MM.1S (cell line): ENCODE data around the gene CCDC40.

ENCODE experiments used
- DNase-seq: peaks from one replicate; pipeline ENCODE4 v3.0.0-alpha.2; 2015
- H2AFZ ChIP-seq: fragments of 300-600 bp; sonication (generic); 2 replicates; pipeline ENCODE4 v1.6.0; 2016; ENCODE audit warnings: antibody characterized with exemption, low read length
- H3F3A ChIP-seq: fragments of 300-600 bp; sonication (generic); 2 replicates; pipeline ENCODE4 v1.6.1; 2016; ENCODE audit warnings: mild to moderate bottlenecking, antibody characterized with exemption, low read length, moderate library complexity, mixed read lengths; ENCODE audit not compliant: insufficient read depth
- H3K27ac ChIP-seq: fragments of 300-600 bp; sonication (generic); 2 replicates; pipeline ENCODE4 v1.5.1; 2016; ENCODE audit warnings: mild to moderate bottlenecking, low read length
- H3K27me3 ChIP-seq: fragments of 300-600 bp; sonication (generic); replicated peaks from 2 replicates; pipeline ENCODE4 v1.6.0; 2016; ENCODE audit warnings: low read length; ENCODE audit not compliant: insufficient read depth
- H3K36me3 ChIP-seq: fragments of 300-600 bp; sonication (generic); replicated peaks from 2 replicates; pipeline ENCODE4 v1.6.1; 2016; ENCODE audit warnings: mild to moderate bottlenecking, low read length, mixed read lengths; ENCODE audit not compliant: insufficient read depth
- H3K4me1 ChIP-seq: fragments of 300-600 bp; sonication (generic); 2 replicates; pipeline ENCODE4 v1.6.1; 2016; ENCODE audit warnings: low read length, mixed read lengths
- H3K4me2 ChIP-seq: fragments of 300-600 bp; sonication (generic); 2 replicates; pipeline ENCODE4 v1.6.0; 2016; ENCODE audit warnings: low read depth, low read length
- H3K4me3 ChIP-seq: fragments of 300-600 bp; sonication (generic); 2 replicates; pipeline ENCODE4 v1.5.1; 2016; ENCODE audit warnings: low read length, mixed read lengths
- H3K79me2 ChIP-seq: fragments of 300-600 bp; sonication (generic); 2 replicates; pipeline ENCODE4 v1.6.1; 2016; ENCODE audit warnings: mixed run types, low read length, mixed read lengths
- H3K9ac ChIP-seq: fragments of 300-600 bp; sonication (generic); 2 replicates; pipeline ENCODE4 v1.6.1; 2016; ENCODE audit warnings: low read length, mixed read lengths
- H3K9me2 ChIP-seq: fragments of 300-600 bp; sonication (generic); replicated peaks from 2 replicates; pipeline ENCODE4 v1.6.1; 2016; ENCODE audit warnings: mild to moderate bottlenecking, low read length, mixed read lengths; ENCODE audit not compliant: insufficient read depth
- H3K9me3 ChIP-seq: fragments of 300-600 bp; sonication (generic); replicated peaks from 2 replicates; pipeline ENCODE4 v1.6.1; 2016; ENCODE audit warnings: mild to moderate bottlenecking, low read length, mixed read lengths; ENCODE audit not compliant: insufficient read depth
- H4K20me1 ChIP-seq: fragments of 300-600 bp; sonication (generic); 2 replicates; pipeline ENCODE4 v1.6.1; 2016; ENCODE audit warnings: mild to moderate bottlenecking, low read length, moderate library complexity, mixed read lengths; ENCODE audit not compliant: insufficient read depth
- CTCF ChIP-seq: fragments of 300-600 bp; sonication (generic); IDR thresholded peaks from 2 replicates; pipeline ENCODE4 v1.5.1; 2016; ENCODE audit warnings: antibody characterized with exemption, low read length, mixed read lengths
- EZH2 ChIP-seq: fragments of 300-600 bp; sonication (generic); optimal IDR thresholded peaks from 2 replicates; pipeline ENCODE3; 2017; ENCODE audit warnings: low read depth, mild to moderate bottlenecking, antibody characterized with exemption, low read length, mixed read lengths
- EZH2phosphoT487 ChIP-seq: fragments of 300-600 bp; sonication (generic); IDR thresholded peaks from 2 replicates; pipeline ENCODE4 v1.6.1; 2018; ENCODE audit warnings: antibody characterized with exemption, low read length

The CCDC40 gene

GRCh38 chr17:79994602-79995001 lies 41.8 kb upstream of the CCDC40 start:
- H3K79me2 ChIP-seq = no peaks in the 10 kb centered on the region
- H3K4me2 ChIP-seq = no peak overlapping the region
- no peak overlapping the region for H3K4me3 ChIP-seq
- no peaks in the 10 kb centered on the region for H4K20me1 ChIP-seq
- peaks cover 94% of the 10 kb centered on the region for H3K27me3 ChIP-seq
- no peak for DNase-seq
- H3K9me2 ChIP-seq = no peaks in the 10 kb centered on the region
- H3F3A ChIP-seq = peaks cover 6% of the 10 kb centered on the region; the same call in 1 of the 2 replicates
- H2AFZ ChIP-seq = no peak overlapping the region
- no peak overlapping the region for H3K9ac ChIP-seq
- no peaks in the 10 kb centered on the region for H3K9me3 ChIP-seq
- H3K4me1 ChIP-seq = peaks cover 24% of the 10 kb centered on the region
- no peak overlapping the region for H3K27ac ChIP-seq
- no peaks in the 10 kb centered on the region for H3K36me3 ChIP-seq
- TF ChIP-seq EZH2 (no peak), CTCF (no peak), EZH2phosphoT487 (no peak)

GRCh38 chr17:79995696-79996095 lies 40.7 kb upstream of the CCDC40 start:
- peaks cover 24% of the 10 kb centered on the region for H3K4me1 ChIP-seq
- no peaks in the 10 kb centered on the region for H4K20me1 ChIP-seq
- no peak overlapping the region for H3K27ac ChIP-seq
- no peaks in the 10 kb centered on the region for H3K9me2 ChIP-seq
- TF ChIP-seq CTCF = no peak
- TF ChIP-seq EZH2 = no peak
- no peaks in the 10 kb centered on the region for H3K9me3 ChIP-seq
- H3K27me3 ChIP-seq = peaks cover 94% of the 10 kb centered on the region
- H3K4me2 ChIP-seq = no peak overlapping the region
- H3K9ac ChIP-seq = no peak overlapping the region
- no peaks in the 10 kb centered on the region for H3K79me2 ChIP-seq
- no peaks in the 10 kb centered on the region for H3K36me3 ChIP-seq
- DNase-seq = no peak
- peaks cover 6% of the 10 kb centered on the region; the same call in 1 of the 2 replicates for H3F3A ChIP-seq
- H3K4me3 ChIP-seq = no peak overlapping the region
- H2AFZ ChIP-seq = no peak overlapping the region

GRCh38 chr17:79996291-79996690 lies 40.2 kb upstream of the CCDC40 start:
- H3K36me3 ChIP-seq = no peaks in the 10 kb centered on the region
- DNase-seq = no peak
- H3F3A ChIP-seq = peaks cover 6% of the 10 kb centered on the region; the same call in 1 of the 2 replicates
- TF ChIP-seq CTCF (no peak), EZH2phosphoT487 (no peak), EZH2 (no peak)
- H3K9ac ChIP-seq = no peak overlapping the region
- H2AFZ ChIP-seq = no peak overlapping the region
- H3K9me2 ChIP-seq = no peaks in the 10 kb centered on the region
- H3K4me3 ChIP-seq = no peak overlapping the region
- H3K27me3 ChIP-seq = peaks cover 94% of the 10 kb centered on the region
- H3K27ac ChIP-seq = no peak overlapping the region
- H3K9me3 ChIP-seq = no peaks in the 10 kb centered on the region
- peaks cover 24% of the 10 kb centered on the region for H3K4me1 ChIP-seq
- no peaks in the 10 kb centered on the region for H3K79me2 ChIP-seq
- no peak overlapping the region for H3K4me2 ChIP-seq
- H4K20me1 ChIP-seq = no peaks in the 10 kb centered on the region
